ENCODE results near the gene NNAT.

Gene NNAT

GRCh38 chr20:37523911-37524700 is 3.1 kb downstream of the NNAT start:
- DNase-seq (ENCODE audit: low read depth in 2 of 3, low spot score in 2 of 3), result no peak

GRCh38 chr20:37524859-37525708 is 4.0 kb downstream of the NNAT start:
- DNase-seq (ENCODE audit: low read depth in 2 of 3, low spot score in 2 of 3), result no peak

- DNase-seq (ENCODE audit: low read depth in 2 of 3, low spot score in 2 of 3), result no peak
These were observed 4.8 kb downstream of the NNAT start for GRCh38 chr20:37525810-37526209.

GRCh38 chr20:37526238-37526838 is 5.3 kb downstream of the NNAT start:
- no peak for DNase-seq (ENCODE audit: low read depth in 2 of 3, low spot score in 2 of 3)

- DNase-seq (ENCODE audit: low read depth in 2 of 3, low spot score in 2 of 3), result no peak
These were observed 6.0 kb downstream of the NNAT start for GRCh38 chr20:37526839-37527637.

GRCh38 chr20:37527638-37528445 is 6.8 kb downstream of the NNAT start, which contains the start of gene BLCAP:
BLCAP (minus strand) TSS chr20:37527876; CDS start chr20:37519174, 8,702 bp downstream.
- peak; percentile 70 to 88 (median 83) for DNase-seq (ENCODE audit: low read depth in 2 of 3, low spot score in 2 of 3)

- DNase-seq (ENCODE audit: low read depth in 2 of 3, low spot score in 2 of 3), result no peak
These were observed 7.6 kb downstream of the NNAT start for GRCh38 chr20:37528446-37529213.

- no peak for DNase-seq (ENCODE audit: low read depth in 2 of 3, low spot score in 2 of 3)
These were observed 8.3 kb downstream of the NNAT start for GRCh38 chr20:37529214-37529967.

- DNase-seq (ENCODE audit: low read depth in 2 of 3, low spot score in 2 of 3), result no peak
These were observed 9.0 kb downstream of the NNAT start for GRCh38 chr20:37529968-37530600.

GRCh38 chr20:37530696-37531095 is 9.6 kb downstream of the NNAT start:
- no peak for DNase-seq (ENCODE audit: low read depth in 2 of 3, low spot score in 2 of 3)

- no peak for DNase-seq (ENCODE audit: low read depth in 2 of 3, low spot score in 2 of 3)
These were observed 10.8 kb downstream of the NNAT start for GRCh38 chr20:37531856-37532255.

GRCh38 chr20:37533154-37533715 is 12.2 kb downstream of the NNAT start:
- DNase-seq (ENCODE audit: low read depth in 2 of 3, low spot score in 2 of 3), result no peak

- no peak for DNase-seq (ENCODE audit: low read depth in 2 of 3, low spot score in 2 of 3)
These were observed 13.5 kb downstream of the NNAT start for GRCh38 chr20:37534401-37535157.

- DNase-seq (ENCODE audit: low read depth in 2 of 3, low spot score in 2 of 3), result no peak
These were observed 14.5 kb downstream of the NNAT start for GRCh38 chr20:37535443-37536132.

GRCh38 chr20:37537505-37537904 is 16.5 kb downstream of the NNAT start:
- no peak for DNase-seq (ENCODE audit: low read depth in 2 of 3, low spot score in 2 of 3)

- no peak for DNase-seq (ENCODE audit: low read depth in 2 of 3, low spot score in 2 of 3)
These were observed 17.0 kb downstream of the NNAT start for GRCh38 chr20:37538003-37538402.
